B cell (primary cell): ENCODE measurements around the gene SNRPD1.

Source experiments
- CTCF ChIP-seq: fragments of 200-600 bp; IDR thresholded peaks from one replicate; pipeline ENCODE4 v1.8.0; 2022; ENCODE audit warnings: antibody characterized with exemption, mild to moderate bottlenecking
- EZH2 ChIP-seq: IDR thresholded peaks from 2 replicates; pipeline ENCODE4 v1.6.1; 2012; ENCODE audit warnings: borderline replicate concordance, low read depth, mild to moderate bottlenecking, moderate library complexity, low read length; ENCODE audit not compliant: insufficient read depth, poor library complexity, severe bottlenecking

GRCh38 chr18:21632393-21632792, 20.3 kb downstream of the SNRPD1 start:
- TF ChIP-seq CTCF = no peak
- TF ChIP-seq EZH2 = no peak
